Measurements from ENCODE around the gene ATP9A. TPM values are rescaled to one million over a fixed set of nuclear protein-coding genes. Genes with fewer than 3 reads are reported as not detected.

Gene ATP9A
- total RNA-seq, 2 experiments from 2014 or later = 0.11 to 0.19 TPM

DNA sequence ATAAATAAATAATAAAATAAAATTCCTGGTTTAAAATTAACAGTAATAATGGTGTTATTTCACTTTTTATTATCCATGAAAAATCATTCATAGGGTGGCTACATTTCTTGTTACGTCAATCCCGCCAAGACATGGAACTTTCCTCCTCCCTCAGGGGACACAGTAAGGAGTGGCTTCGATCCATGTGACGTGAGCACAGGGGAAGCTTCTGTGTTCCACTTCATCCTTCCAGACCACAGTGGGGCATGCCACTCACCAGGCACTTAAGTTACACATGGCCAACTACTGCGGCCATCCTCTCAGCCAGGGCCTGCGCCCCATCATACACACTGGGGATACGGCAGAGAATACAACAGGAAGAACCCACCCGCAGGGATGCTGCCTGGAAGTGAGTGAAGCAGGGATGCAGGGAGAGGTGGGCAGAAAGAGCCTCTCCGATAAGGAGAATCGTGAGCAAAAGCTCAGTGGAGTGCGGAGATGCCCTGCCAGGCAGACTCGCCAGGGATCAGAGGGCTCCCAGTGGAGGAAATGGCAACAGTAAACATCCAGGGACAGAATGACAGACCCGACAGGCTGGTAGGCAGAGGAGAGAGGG is 75.3 kb downstream of the ATP9A start:
- H3K4me1 ChIP-seq (ENCODE audit: insufficient read depth, low read length) = no peaks in the 10 kb centered on the region
- intact Hi-C loops (cut with DNase I, micrococcal nuclease) = no loop called here
- Mint-ChIP-seq H3K36me3 (ENCODE audit: low read depth) (no peaks in the 10 kb centered on the region), H3K9me3 (no peaks in the 10 kb centered on the region), H3K4me3 (no peak overlapping the region), H3K4me1 (ENCODE audit: low read depth) (peaks cover 15% of the 10 kb centered on the region), H3K27ac (no peak overlapping the region), H3K27me3 (peaks cover 21% of the 10 kb centered on the region)
- no peak overlapping the region for H3K27ac ChIP-seq (ENCODE audit: low read depth in 1 of 2, low read length in 2 of 2)
- H3K27me3 ChIP-seq (ENCODE audit: control insufficient read depth in 1 of 2, insufficient read depth in 2 of 2, low read length in 2 of 2) = peaks cover 0 to 5% of the 10 kb centered on the region in 2 experiments
- no peak overlapping the region for H3K4me3 ChIP-seq (ENCODE audit: low read length)
- no peaks in the 10 kb centered on the region for H3K9me3 ChIP-seq (ENCODE audit: control insufficient read depth in 1 of 2, insufficient read depth in 1 of 2, low read length in 2 of 2)
- TF ChIP-seq CTCF (IDR thresholded peaks at IDR 0.05) = no peak
- POLR2A ChIA-PET = no interaction called here
- H3K36me3 ChIP-seq (ENCODE audit: insufficient read depth, low read length) = no peaks in the 10 kb centered on the region
- CTCF ChIA-PET = no interaction called here
- DNase-seq = no peak
- no peak for ATAC-seq (ENCODE audit: poor library complexity)

DNA sequence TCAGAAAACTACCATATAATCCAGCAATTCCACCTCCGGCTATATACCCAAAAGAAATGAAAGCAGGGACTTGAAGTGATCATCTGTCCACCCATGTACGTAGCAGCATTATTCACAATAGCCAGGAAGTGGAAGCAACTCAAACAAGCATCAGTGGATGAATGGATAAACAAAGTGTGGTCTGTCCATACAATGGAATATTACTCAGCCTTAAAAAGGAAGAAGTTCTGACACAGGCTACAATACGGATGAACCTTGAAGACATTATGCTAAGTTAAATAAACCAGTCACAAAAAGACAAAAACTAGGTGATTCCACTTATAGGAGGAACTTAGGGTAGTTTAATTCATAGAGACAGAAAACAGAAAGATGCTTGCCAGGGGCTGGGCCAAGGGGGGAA is 76.5 kb downstream of the ATP9A start:
- H3K27ac Mint-ChIP-seq = no peak overlapping the region
- TF ChIP-seq CTCF (IDR thresholded peaks at IDR 0.05) = no peak
- H3K27ac ChIP-seq (ENCODE audit: low read depth in 1 of 2, low read length in 2 of 2) = no peak overlapping the region
- no peak for ATAC-seq (ENCODE audit: poor library complexity)
- intact Hi-C loops (cut with DNase I, micrococcal nuclease) = no loop called here
- no peaks in the 10 kb centered on the region for H3K36me3 ChIP-seq (ENCODE audit: insufficient read depth, low read length)
- H3K4me1 Mint-ChIP-seq (ENCODE audit: low read depth) = peaks cover 14% of the 10 kb centered on the region
- DNase-seq = no peak
- CTCF ChIA-PET = no interaction called here
- no peak overlapping the region for H3K4me3 ChIP-seq (ENCODE audit: low read length)
- H3K27me3 Mint-ChIP-seq = peaks cover 21% of the 10 kb centered on the region
- no peaks in the 10 kb centered on the region for H3K9me3 Mint-ChIP-seq
- no peaks in the 10 kb centered on the region for H3K4me1 ChIP-seq (ENCODE audit: insufficient read depth, low read length)
- no peaks in the 10 kb centered on the region for H3K36me3 Mint-ChIP-seq (ENCODE audit: low read depth)
- H3K27me3 ChIP-seq (ENCODE audit: control insufficient read depth in 1 of 2, insufficient read depth in 2 of 2, low read length in 2 of 2) = peaks cover 0 to 5% of the 10 kb centered on the region in 2 experiments
- POLR2A ChIA-PET = no interaction called here
- no peaks in the 10 kb centered on the region for H3K9me3 ChIP-seq (ENCODE audit: control insufficient read depth in 1 of 2, insufficient read depth in 1 of 2, low read length in 2 of 2)
- H3K4me3 Mint-ChIP-seq = no peak overlapping the region

GRCh38 chr20:51688600-51689244 is 79.5 kb downstream of the ATP9A start:
- no peak for TF ChIP-seq CTCF (IDR thresholded peaks at IDR 0.05)
- intact Hi-C loops (cut with DNase I, micrococcal nuclease) = no loop called here
- ChIA-PET CTCF (no interaction called here), POLR2A (no interaction called here)
- ATAC-seq (ENCODE audit: poor library complexity) = no peak
- no peaks in the 10 kb centered on the region for H3K4me1 ChIP-seq (ENCODE audit: insufficient read depth, low read length)
- no peak overlapping the region for H3K27ac Mint-ChIP-seq
- no peak overlapping the region for H3K4me3 Mint-ChIP-seq
- DNase-seq = no peak
- peaks cover 17% of the 10 kb centered on the region for H3K27me3 Mint-ChIP-seq
- H3K9me3 ChIP-seq (ENCODE audit: control insufficient read depth in 1 of 2, insufficient read depth in 1 of 2, low read length in 2 of 2) = no peaks in the 10 kb centered on the region
- H3K4me3 ChIP-seq (ENCODE audit: low read length) = no peak overlapping the region
- H3K36me3 ChIP-seq (ENCODE audit: insufficient read depth, low read length) = no peaks in the 10 kb centered on the region
- H3K4me1 Mint-ChIP-seq (ENCODE audit: low read depth) = no peaks in the 10 kb centered on the region
- no peak overlapping the region for H3K27ac ChIP-seq (ENCODE audit: low read depth in 1 of 2, low read length in 2 of 2)
- no peaks in the 10 kb centered on the region for H3K36me3 Mint-ChIP-seq (ENCODE audit: low read depth)
- no peaks in the 10 kb centered on the region for H3K27me3 ChIP-seq (ENCODE audit: control insufficient read depth in 1 of 2, insufficient read depth in 2 of 2, low read length in 2 of 2)
- no peaks in the 10 kb centered on the region for H3K9me3 Mint-ChIP-seq

Data from CD4-positive, alpha-beta T cell (primary cell).